GM12872 (cell line): ENCODE results near the gene OSM.

Experiments used
- CTCF ChIP-seq: IDR thresholded peaks from 3 replicates; pipeline ENCODE4 v1.5.1; 2011; ENCODE audit warnings: low read depth, mild to moderate bottlenecking, low read length, moderate library complexity; ENCODE audit not compliant: insufficient read depth

The OSM gene

GRCh38 chr22:30266445-30267381 is at the start of gene OSM:
OSM (minus strand) TSS chr22:30266851; CDS start chr22:30266799, 52 bp downstream.
- TF ChIP-seq CTCF = no peak

- TF ChIP-seq CTCF = no peak
Observed at GRCh38 chr22:30315962-30316576, 49.4 kb upstream of the OSM start.

GRCh38 chr22:30314915-30315314 is 48.3 kb upstream of the OSM start:
- no peak for TF ChIP-seq CTCF

- TF ChIP-seq CTCF = no peak
Observed at GRCh38 chr22:30313527-30314363, 47.1 kb upstream of the OSM start.

- no peak for TF ChIP-seq CTCF
Observed at GRCh38 chr22:30312053-30312452, 45.4 kb upstream of the OSM start.

GRCh38 chr22:30310881-30311771 is 44.5 kb upstream of the OSM start:
- TF ChIP-seq CTCF = no peak
